ENCODE data around the gene SYTL1.

DNA sequence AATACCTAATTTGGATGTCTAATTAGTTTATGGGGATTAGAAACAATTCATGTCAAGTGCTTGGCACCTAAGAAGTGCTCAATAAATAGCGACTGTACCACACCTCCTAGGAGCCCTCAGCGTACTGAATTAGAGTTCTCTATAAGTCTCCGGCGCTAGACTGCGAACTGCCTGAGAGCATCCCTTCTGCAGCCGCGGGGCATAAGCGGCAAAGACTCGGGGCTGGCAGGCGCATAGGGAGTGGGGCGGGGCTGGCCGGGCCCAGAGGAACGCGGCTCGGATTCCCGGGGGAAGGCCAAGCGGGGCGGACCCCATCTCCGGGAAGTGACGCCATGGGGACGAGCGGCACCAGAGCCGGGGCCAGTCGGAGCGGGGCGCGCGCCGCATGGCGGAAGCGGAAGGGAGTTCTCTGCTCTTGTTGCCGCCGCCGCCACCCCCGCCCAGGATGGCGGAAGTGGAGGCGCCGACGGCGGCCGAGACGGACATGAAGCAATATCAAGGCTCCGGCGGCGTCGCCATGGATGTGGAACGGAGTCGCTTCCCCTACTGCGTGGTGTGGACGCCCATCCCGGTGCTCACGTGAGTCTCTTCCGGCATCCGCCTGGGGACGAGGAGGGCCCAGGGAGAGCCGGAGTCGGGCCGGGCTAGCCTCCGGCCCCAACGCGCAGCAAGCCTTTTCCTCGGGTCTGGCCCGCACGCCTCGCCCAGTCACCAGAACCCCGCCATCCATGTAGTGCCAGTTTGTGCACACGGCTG lies 19.8 kb upstream of the SYTL1 start, which contains the start of gene TMEM222:
- TF ChIP-seq YY1 (IDR thresholded peaks at IDR 0.05; ENCODE audit: insufficient read depth, insufficient read length) (peak; percentile 62), SUZ12 (IDR thresholded peaks at IDR 0.05; ENCODE audit: extremely low read depth, insufficient read depth, insufficient read length) (no peak), ZNF274 (IDR thresholded peaks at IDR 0.05; ENCODE audit: low read depth, low read length) (no peak)

Measured in NT2/D1 (cell line).